NB4 (cell line): ENCODE results near the gene RRAD.

Source experiments
- DNase-seq: peaks from one replicate; pipeline ENCODE4 v3.0.0; 2010; ENCODE audit warnings: low read depth
- H3K4me3 ChIP-seq: one replicate; pipeline ENCODE4 v1.5.1; 2011; ENCODE audit warnings: mild to moderate bottlenecking, low read depth, low read length, moderate library complexity
- MYC ChIP-seq: IDR thresholded peaks from 2 replicates; pipeline ENCODE4 v1.6.1; 2011; ENCODE audit warnings: low read depth, low read length
- POLR2A ChIP-seq: IDR thresholded peaks from 2 replicates; pipeline ENCODE4 v1.6.1; 2011; ENCODE audit warnings: mild to moderate bottlenecking; ENCODE audit not compliant: insufficient read length; ENCODE audit errors: extremely low read depth
- TF ChIP-seq, protein P1 (sequence below): IDR thresholded peaks from one replicate; pipeline ENCODE4 v1.5.1; 2012; ENCODE audit warnings: low read depth, low read length
- TF ChIP-seq, protein P2 (sequence below): IDR thresholded peaks from 2 replicates; pipeline ENCODE4 v1.6.1; 2011; ENCODE audit warnings: low read depth, low read length

The RRAD gene

DNA sequence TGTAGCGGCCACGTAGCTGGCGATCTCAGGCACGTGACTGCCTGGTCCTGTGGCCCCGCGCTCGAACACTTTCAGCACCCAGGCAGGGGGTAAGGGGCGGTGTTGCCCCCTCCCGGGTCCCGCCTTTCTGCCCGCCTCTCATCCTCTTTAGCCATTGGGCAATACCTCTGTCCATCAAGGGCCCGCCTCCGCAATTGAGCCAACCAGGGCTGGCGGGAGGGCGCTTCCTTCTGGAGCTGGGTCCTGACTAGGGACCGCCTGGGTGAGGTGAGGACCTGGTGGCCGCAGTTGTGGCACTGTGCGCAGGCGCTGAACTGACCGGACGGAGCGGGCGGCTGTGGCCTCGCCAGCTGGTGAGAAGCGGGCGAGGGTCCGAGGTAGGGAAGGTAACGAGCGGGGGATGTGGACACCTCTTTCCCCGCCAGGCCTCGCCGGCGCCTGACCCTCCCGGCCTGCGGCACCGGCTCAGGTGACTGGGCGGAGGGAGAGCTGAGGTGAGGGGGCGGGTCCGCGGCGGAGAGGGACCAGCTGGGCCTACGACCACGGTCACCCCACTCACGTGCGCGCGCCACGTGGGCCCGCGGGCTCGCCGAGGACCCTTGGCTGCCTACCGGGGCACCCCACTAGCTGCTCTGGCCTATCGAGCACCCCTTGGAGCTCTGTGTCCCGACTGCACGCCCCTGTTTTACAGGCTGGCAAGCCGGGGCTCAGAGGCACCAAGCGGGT lies 44.9 kb downstream of the RRAD start, which contains the start of gene PDP2:
Gene PDP2 (plus strand): TSS at position 228 of the 726 bp plus-strand sequence. CDS start 3,770 bp downstream, outside the sequence.
- DNase-seq, result peak; percentile 96
- TF ChIP-seq POLR2A (peak; percentile 63), MYC (peak; percentile 69)
- TF ChIP-seq, protein P1, sequence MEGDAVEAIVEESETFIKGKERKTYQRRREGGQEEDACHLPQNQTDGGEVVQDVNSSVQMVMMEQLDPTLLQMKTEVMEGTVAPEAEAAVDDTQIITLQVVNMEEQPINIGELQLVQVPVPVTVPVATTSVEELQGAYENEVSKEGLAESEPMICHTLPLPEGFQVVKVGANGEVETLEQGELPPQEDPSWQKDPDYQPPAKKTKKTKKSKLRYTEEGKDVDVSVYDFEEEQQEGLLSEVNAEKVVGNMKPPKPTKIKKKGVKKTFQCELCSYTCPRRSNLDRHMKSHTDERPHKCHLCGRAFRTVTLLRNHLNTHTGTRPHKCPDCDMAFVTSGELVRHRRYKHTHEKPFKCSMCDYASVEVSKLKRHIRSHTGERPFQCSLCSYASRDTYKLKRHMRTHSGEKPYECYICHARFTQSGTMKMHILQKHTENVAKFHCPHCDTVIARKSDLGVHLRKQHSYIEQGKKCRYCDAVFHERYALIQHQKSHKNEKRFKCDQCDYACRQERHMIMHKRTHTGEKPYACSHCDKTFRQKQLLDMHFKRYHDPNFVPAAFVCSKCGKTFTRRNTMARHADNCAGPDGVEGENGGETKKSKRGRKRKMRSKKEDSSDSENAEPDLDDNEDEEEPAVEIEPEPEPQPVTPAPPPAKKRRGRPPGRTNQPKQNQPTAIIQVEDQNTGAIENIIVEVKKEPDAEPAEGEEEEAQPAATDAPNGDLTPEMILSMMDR, result no peak
- TF ChIP-seq, protein P2, sequence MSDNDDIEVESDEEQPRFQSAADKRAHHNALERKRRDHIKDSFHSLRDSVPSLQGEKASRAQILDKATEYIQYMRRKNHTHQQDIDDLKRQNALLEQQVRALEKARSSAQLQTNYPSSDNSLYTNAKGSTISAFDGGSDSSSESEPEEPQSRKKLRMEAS, result peak; percentile 89

DNA sequence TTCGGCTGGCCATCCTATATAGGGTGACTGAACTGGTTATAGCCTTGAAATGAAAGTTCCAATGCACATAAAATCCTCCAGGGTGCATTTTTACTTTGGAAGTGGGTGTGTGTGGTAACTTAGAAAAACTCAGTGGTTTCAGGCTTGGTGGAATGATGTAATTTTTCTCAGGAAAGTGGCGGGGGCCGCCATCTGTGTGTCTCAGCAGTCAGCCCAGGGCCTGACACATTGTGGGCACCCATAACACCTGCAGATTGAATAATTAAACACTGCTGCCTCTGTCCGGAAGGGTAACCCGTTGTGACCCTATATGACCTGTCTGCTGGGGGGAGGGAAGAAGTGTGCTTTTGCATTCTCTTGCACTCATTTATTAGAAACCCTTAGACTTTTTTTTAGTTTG lies 47.3 kb downstream of the RRAD start:
- TF ChIP-seq POLR2A (no peak), MYC (no peak)
- TF ChIP-seq, protein P2, result 0 out of 2 replicates have a peak, but pooled peaks have one; percentile 17
- TF ChIP-seq, protein P1, result no peak
- no peak overlapping the region for H3K4me3 ChIP-seq
- peak; percentile 91 for DNase-seq

More for the DNA sequence above, 44.9 kb downstream of the RRAD start, which contains the start of gene PDP2:
- H3K4me3 ChIP-seq, result peak within 1 kb of the TSS; percentile 73

DNA sequence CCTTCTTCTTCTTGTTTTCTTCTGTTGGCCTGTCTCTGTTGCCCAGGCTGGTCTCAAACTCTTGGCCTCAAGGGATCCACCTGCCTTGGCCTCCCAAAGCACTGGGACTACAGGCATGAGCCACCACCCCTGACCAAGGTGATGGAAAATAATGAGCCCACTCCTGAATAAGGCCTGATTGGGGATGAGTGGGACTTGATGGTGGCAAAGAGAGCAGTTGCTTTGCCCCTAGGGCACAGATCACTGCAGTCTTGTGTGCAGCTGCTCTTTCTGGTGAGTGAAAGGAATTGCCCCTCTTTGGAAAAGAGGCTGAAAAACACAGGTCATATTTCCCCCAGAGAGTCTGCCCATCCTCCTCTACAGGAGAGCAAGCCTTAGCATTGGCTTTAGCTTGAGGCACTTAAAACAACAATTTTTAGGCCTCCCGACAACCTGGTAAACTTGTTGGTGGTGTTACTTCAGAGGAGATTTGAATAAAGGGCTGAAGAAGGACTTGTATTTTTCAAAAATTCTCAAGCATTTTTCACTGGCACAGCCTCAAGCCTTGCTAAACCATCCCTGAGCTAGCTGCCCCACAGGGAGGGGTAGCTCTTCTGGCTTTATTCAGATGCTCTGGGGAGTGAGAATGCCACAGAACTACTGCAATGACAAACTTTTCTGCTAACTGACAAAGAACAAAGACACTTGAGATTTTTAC lies 51.1 kb downstream of the RRAD start:
- DNase-seq, result peak; percentile 55
- H3K4me3 ChIP-seq, result no peak overlapping the region
- no peak for TF ChIP-seq MYC
- TF ChIP-seq, protein P1, result no peak

DNA sequence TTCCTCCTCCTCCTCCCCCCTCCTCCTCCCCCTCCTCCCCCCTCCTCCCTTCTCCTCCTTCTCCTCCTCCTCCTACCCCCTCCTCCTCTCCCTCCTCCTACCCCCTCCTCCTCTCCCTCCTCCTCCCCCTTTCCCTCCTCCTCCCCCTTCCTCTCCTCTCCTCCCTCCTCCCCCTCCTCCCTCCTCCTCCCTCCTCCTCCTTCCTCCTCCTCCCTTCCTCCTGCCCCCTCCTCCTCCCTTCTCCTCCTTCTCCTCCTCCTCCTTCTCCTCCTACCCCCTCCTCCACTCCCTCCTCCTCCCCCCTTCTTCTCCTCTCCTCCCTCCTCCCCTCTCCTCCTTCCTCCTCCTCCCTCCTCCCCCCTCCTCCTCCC lies 51.7 kb downstream of the RRAD start:
- no peak for DNase-seq

DNA sequence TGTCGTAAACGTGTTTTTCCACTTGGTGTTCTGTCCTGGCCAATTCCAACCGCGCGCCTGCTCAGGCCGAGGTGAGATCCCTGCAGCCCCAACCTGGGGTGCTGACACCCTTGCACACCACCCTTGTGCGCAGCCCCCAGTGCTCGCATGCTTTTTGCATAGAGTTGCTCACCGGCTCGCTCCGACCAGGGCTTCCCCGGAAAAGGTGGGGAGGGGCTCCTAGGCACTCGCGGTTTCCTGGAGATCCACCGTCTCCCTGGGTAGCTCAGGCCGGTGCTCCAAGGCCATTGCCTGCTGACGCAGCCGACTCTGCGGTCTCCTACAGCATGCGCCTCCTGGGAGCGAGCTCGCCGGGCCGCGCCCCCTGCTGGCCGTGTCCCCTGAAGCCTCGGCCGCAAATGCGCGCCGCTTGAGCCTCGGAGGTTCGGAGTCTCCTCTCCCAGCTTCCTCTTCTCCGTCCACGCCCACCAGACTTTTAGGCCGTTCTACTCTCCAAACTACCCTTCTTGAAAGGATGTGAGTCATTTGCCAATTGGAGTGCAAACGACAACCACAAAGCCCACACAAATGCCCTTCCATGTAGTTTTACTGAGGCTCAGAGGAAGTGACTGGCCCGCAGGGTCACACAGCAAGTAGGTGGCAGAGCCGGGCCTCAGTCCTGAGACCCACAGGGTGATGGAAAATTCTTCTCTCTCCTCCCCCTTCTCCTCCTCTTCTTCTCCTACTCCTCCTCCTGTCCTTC lies 52.2 kb downstream of the RRAD start:
- TF ChIP-seq, protein P2, result peak; percentile 84; the same call in 1 of the 2 replicates
- TF ChIP-seq, protein P1, result peak; percentile 90
- TF ChIP-seq MYC (peak; percentile 94), POLR2A (peak; percentile 44)
- peak; percentile 100 for DNase-seq
- H3K4me3 ChIP-seq, result peak overlapping the region; percentile 63

More for the DNA sequence above, 51.7 kb downstream of the RRAD start:
- TF ChIP-seq, protein P1, result no peak
- TF ChIP-seq POLR2A (no peak), MYC (no peak)
- TF ChIP-seq, protein P2, result no peak
- H3K4me3 ChIP-seq, result no peak overlapping the region
